ENCODE measurements around the gene SYT1. TPM values are rescaled to one million over a fixed set of nuclear protein-coding genes. Genes with fewer than 3 reads are reported as not detected.

The SYT1 gene
- total RNA-seq, 2 experiments from 2014 or later: not detected

- H3K27ac ChIP-seq (ENCODE audit: low read depth, low read length, poor library complexity, severe bottlenecking): no peak overlapping the region
- BruUV-seq (replicated peaks): no TSS peak
- TF ChIP-seq CTCF (conservative IDR thresholded peaks at IDR 0.05; ENCODE audit: low read length) (no peak), EZH2phosphoT487 (IDR thresholded peaks at IDR 0.05; ENCODE audit: borderline replicate concordance, low read depth, low read length) (no peak)
- no peak overlapping the region for H2AFZ ChIP-seq (ENCODE audit: low read length)
- intact Hi-C loops (cut with micrococcal nuclease; ENCODE audit: unreplicated experiment): no loop called here
- H4K20me1 ChIP-seq (ENCODE audit: insufficient read depth, low read length): no peaks in the 10 kb centered on the region
- H3K4me1 ChIP-seq (ENCODE audit: insufficient read depth, low read length, poor library complexity, severe bottlenecking): no peaks in the 10 kb centered on the region
- H3K9me3 ChIP-seq (ENCODE audit: low read length): no peaks in the 10 kb centered on the region
- H3K79me2 ChIP-seq (ENCODE audit: insufficient read depth, low read depth, low read length): no peaks in the 10 kb centered on the region
- H3K9me2 ChIP-seq (ENCODE audit: insufficient read depth, low read length): no peaks in the 10 kb centered on the region
- DNase-seq (ENCODE audit: low spot score): no peak
- ChIA-PET POLR2A (no interaction called here), CTCF (ENCODE audit: unreplicated experiment) (no interaction called here)
- H3K4me3 ChIP-seq (ENCODE audit: low read depth, low read length, poor library complexity, severe bottlenecking): no peak overlapping the region
- H3K36me3 ChIP-seq (ENCODE audit: insufficient read depth, low read length): no peaks in the 10 kb centered on the region
- H3K4me2 ChIP-seq (ENCODE audit: low read length): no peak overlapping the region
These were observed 220.6 kb downstream of the SYT1 start for GRCh38 chr12:79085106-79085682.

- CTCF ChIA-PET (ENCODE audit: unreplicated experiment): no interaction called here
- BruUV-seq (replicated peaks): no TSS peak
- no peaks in the 10 kb centered on the region for H3K79me2 ChIP-seq (ENCODE audit: insufficient read depth, low read depth, low read length)
- intact Hi-C loops (cut with micrococcal nuclease; ENCODE audit: unreplicated experiment): no loop called here
- DNase-seq (ENCODE audit: low spot score): no peak
- H3K9me2 ChIP-seq (ENCODE audit: insufficient read depth, low read length): no peaks in the 10 kb centered on the region
- no peak overlapping the region for H3K27ac ChIP-seq (ENCODE audit: low read depth, low read length, poor library complexity, severe bottlenecking)
- H3K36me3 ChIP-seq (ENCODE audit: insufficient read depth, low read length): no peaks in the 10 kb centered on the region
- H3K4me1 ChIP-seq (ENCODE audit: insufficient read depth, low read length, poor library complexity, severe bottlenecking): no peaks in the 10 kb centered on the region
- no peak overlapping the region for H3K4me2 ChIP-seq (ENCODE audit: low read length)
- H3K9me3 ChIP-seq (ENCODE audit: low read length): no peaks in the 10 kb centered on the region
- no peak for TF ChIP-seq CTCF (conservative IDR thresholded peaks at IDR 0.05; ENCODE audit: low read length)
- no peak for TF ChIP-seq EZH2phosphoT487 (IDR thresholded peaks at IDR 0.05; ENCODE audit: borderline replicate concordance, low read depth, low read length)
- POLR2A ChIA-PET: no interaction called here
- H4K20me1 ChIP-seq (ENCODE audit: insufficient read depth, low read length): no peaks in the 10 kb centered on the region
- no peak overlapping the region for H2AFZ ChIP-seq (ENCODE audit: low read length)
- no peak overlapping the region for H3K4me3 ChIP-seq (ENCODE audit: low read depth, low read length, poor library complexity, severe bottlenecking)
These were observed 222.1 kb downstream of the SYT1 start for GRCh38 chr12:79086541-79087296.

- no peak for TF ChIP-seq EZH2phosphoT487 (IDR thresholded peaks at IDR 0.05; ENCODE audit: borderline replicate concordance, low read depth, low read length)
- no peak for TF ChIP-seq CTCF (conservative IDR thresholded peaks at IDR 0.05; ENCODE audit: low read length)
- Histone ChIP-seq H3K79me2 (ENCODE audit: insufficient read depth, low read depth, low read length) (no peaks in the 10 kb centered on the region), H3K4me3 (ENCODE audit: low read depth, low read length, poor library complexity, severe bottlenecking) (no peak overlapping the region), H3K4me2 (ENCODE audit: low read length) (no peak overlapping the region), H3K9me2 (ENCODE audit: insufficient read depth, low read length) (no peaks in the 10 kb centered on the region), H3K36me3 (ENCODE audit: insufficient read depth, low read length) (no peaks in the 10 kb centered on the region), H3K4me1 (ENCODE audit: insufficient read depth, low read length, poor library complexity, severe bottlenecking) (no peaks in the 10 kb centered on the region), H2AFZ (ENCODE audit: low read length) (no peak overlapping the region), H3K27ac (ENCODE audit: low read depth, low read length, poor library complexity, severe bottlenecking) (no peak overlapping the region), H3K9me3 (ENCODE audit: low read length) (no peaks in the 10 kb centered on the region), H4K20me1 (ENCODE audit: insufficient read depth, low read length) (no peaks in the 10 kb centered on the region)
- ChIA-PET CTCF (ENCODE audit: unreplicated experiment) (no interaction called here), POLR2A (interaction anchor here (1.3 kb wide), 1 partner anchor 9 kb away, joined by 4 read pairs; no protein-coding TSS in a partner anchor)
- BruUV-seq (replicated peaks): no TSS peak
- no peak for DNase-seq (ENCODE audit: low spot score)
- intact Hi-C loops (cut with micrococcal nuclease; ENCODE audit: unreplicated experiment): no loop called here
These were observed 234.0 kb downstream of the SYT1 start for GRCh38 chr12:79098530-79098929.

Data from OCI-LY7 (cell line).